ENCODE measurements around the gene THEMIS2.
A peak's percentile ranks its signal among the peaks of the same experiment; 100 is the strongest.
"Not testable (repeated sequence)": the region's sequence is repeated elsewhere in the genome, so short reads cannot be mapped to it uniquely, and the experiment has no call there.

Gene THEMIS2

GRCh38 chr1:27872059-27872801 is at the start of gene THEMIS2:
THEMIS2 (plus strand) TSS chr1:27872544; CDS start chr1:27872572, 28 bp downstream.
- peak; percentile 50 to 59 for DNase-seq (ENCODE audit: low read depth in 2 of 2)

DNA sequence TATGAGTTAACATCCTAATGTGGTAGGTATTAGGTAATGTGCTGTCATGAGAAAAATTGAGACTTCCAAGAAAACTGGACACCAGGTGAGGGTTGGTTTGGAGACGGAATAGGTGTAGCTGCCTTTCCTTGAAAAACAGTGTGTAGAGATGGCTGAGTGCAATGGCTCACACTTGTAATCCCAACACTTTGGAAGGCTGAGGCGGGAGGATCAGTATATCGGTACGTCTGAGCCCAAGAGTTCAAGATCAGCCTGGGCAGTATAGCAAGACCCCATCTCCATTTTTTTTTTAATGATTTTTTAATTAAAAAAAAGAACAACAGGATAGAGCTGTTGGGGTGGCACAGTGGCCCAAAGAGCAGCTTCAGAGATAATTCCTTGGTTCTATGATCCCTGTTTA is 48.6 kb upstream of the THEMIS2 start:
- no peak for DNase-seq (ENCODE audit: low read depth in 2 of 2)

GRCh38 chr1:27824411-27824810 is 47.9 kb upstream of the THEMIS2 start:
- no peak for DNase-seq (ENCODE audit: low read depth in 2 of 2)

DNA sequence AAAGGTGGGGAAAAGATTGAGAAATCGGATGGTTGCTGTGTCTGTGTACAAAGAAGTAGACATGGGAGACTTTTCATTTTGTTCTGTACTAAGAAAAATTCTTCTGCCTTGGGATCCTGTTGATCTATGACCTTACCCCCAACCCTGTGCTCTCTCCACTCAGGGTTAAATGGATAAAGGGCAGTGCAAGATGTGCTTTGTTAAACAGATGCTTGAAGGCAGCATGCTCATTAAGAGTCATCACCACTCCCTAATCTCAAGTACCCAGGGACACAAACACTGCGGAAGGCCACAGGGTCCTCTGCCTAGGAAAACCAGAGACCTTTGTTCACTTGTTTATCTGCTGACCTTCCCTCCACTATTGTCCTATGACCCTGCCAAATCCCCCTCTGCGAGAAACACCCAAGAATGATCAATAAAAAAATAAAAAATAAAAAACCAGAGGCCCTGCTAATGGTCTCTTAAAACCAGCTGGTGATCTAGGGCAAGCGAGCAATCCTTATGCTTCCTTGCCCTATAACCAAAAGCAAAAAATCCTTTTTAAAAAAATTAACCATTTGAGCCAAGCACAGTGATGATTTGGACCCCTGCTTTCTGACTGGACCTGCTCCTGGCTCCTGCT is 42.9 kb upstream of the THEMIS2 start:
- not testable (repeated sequence) for DNase-seq (ENCODE audit: low read depth in 2 of 2)

GRCh38 chr1:27830621-27831440 is 41.5 kb upstream of the THEMIS2 start, which contains the start of gene PPP1R8:
PPP1R8 (plus strand) TSS chr1:27830782; CDS start chr1:27830836, 54 bp downstream.
- DNase-seq (ENCODE audit: low read depth in 2 of 2) = peak; percentile 80 to 84

DNA sequence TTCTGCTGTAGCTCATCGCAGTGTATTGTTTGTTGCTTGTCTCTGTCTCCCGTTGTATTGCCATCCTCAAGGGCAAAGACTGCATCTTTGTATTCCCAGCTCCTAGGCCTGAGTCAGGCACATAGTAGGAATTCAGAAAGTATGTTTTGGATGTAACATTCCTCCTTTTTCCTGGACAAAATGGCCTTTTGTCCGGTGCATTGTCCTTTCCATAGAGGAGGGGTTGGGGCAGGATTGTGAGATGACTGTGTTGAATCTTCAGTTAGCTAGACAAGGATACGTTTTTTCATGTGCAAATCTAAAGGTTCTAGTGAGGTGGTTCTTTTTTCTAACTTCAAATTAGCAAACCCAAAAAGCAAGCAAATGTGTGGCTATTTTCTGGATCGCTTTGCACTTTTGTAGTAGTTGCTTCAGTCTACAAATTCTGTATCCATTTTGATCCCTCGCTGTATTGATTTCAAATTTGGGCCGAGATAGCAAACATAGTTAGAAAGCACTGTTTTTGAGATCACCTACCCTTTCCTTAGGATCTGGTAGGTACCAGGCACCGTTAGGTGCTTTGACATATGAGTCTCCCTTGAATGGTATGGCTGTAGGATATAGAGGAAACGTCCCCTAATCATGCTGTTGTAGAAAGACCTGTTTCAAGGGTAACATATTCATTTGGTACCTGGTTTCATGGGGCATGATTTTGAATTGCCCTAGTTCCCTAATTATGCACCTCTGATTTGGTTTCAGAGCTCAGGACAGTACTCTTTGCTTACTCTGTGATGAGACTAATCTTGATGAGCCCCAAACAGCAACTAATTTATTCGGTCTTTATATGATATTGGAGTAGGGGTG is 40.6 kb upstream of the THEMIS2 start:
- no peak for DNase-seq (ENCODE audit: low read depth in 2 of 2)

GRCh38 chr1:27832762-27833161 is 39.6 kb upstream of the THEMIS2 start:
- no peak for DNase-seq (ENCODE audit: low read depth in 2 of 2)

DNA sequence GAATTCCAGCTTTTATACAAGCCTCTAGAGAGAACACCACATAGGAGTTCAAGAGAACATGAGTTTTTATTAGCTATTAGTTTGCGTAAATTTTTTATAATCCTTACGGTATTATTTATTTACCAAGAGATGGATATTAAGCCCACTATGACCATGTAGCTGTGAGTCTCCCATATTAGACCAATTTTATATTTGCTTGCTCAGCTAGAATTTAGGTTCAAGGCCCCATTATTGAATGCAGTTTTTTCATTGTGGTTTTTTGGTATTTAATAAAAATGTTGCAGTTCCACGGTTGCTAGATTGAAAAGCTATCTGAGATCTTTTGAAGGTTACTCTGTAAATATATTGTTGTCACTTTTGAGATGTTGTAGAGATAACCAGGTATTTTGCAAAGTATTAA is 38.9 kb upstream of the THEMIS2 start:
- no peak for DNase-seq (ENCODE audit: low read depth in 2 of 2)

GRCh38 chr1:27835046-27835445 is 37.3 kb upstream of the THEMIS2 start:
- no peak for DNase-seq (ENCODE audit: low read depth in 2 of 2)

DNA sequence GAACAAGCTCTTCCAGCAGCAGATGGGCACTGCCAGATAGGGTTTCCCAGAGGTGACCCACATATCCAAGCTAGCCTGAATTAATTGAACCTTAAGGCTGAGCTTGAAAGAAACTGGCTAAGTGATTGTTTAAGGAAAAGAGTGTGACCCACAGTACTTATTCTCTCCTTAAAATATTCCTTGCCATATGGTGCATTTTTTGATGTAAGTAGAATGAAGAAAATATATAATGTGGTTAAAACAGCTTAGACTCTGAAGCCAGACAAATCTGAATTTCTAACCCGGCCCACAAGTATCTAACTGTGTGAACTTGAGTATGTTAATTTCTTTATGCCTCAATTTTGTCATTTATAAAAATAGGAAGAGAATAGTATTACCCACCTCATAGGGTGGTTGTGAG is 36.8 kb upstream of the THEMIS2 start:
- DNase-seq (ENCODE audit: low read depth in 2 of 2) = no peak

GRCh38 chr1:27849951-27850350 is 22.4 kb upstream of the THEMIS2 start:
- DNase-seq (ENCODE audit: low read depth in 2 of 2) = no peak

DNA sequence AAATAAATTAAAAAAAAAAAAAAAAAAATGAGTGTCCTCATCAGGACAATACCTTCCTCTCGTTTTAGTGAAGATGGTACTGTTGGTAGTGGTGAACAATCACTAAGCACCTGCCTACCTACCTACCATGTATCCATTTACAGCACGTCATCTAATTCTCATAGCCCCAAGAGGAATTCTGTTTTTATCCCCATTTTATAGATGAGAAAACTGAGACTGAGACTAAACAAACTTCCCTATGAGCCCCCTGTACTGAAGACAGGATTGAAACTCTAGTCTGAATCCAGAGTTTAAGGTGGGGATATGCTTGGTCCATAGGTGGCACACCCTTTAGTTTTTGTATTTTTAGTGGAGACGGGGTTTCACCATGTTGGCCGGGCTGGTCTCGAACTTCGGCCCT is 17.3 kb upstream of the THEMIS2 start:
- no peak for DNase-seq (ENCODE audit: low read depth in 2 of 2)

GRCh38 chr1:27856561-27857343 is 15.6 kb upstream of the THEMIS2 start:
- DNase-seq (ENCODE audit: low read depth in 2 of 2) = no peak

- not testable (repeated sequence) for DNase-seq (ENCODE audit: low read depth in 2 of 2)
Measured at GRCh38 chr1:27857552-27857951, 14.8 kb upstream of the THEMIS2 start.

DNA sequence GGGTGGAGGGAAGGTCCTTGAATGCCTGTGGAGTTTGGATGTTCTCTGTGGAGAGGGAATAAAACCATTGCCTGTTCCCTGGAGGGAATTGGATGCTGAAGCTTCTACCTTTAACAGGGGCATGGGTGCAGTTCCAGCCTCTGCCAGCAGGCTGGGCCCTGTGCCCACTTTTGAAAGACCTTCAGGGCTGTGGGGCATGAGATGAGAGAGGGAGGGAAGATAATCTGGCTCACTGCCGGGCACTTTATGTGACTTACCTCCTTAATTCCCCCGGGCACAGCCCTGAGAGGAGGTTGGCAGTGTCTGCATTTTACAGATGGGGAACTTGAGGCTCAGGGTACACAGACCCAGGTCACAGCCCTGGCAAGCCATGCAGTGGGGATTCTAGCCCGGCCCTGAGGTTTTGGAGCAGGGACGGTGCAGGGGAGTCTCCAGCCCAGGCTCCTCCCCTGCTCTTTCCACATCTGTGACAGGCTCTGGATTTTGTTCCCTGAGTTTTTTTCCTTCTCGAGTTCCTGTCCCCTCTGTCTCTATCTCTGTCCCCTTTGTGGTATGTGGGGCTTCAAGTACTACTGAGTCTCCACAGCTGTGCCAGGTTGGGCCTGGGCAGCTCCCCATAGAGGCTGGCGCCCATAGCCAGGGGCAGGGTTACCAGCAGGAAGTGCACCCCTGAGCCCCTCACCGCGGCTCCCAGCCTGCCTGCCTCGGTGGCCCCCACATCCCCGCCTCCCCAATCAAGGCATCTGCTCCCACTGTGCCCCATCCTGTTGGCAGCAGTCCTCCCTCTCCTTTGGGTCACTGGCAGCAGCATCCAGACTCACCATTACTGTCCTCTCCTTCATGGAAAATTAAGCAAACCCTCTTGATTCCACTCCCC is 14.0 kb upstream of the THEMIS2 start:
- peak; percentile 57 to 64 for DNase-seq (ENCODE audit: low read depth in 2 of 2)

GRCh38 chr1:27858949-27859576 is 13.3 kb upstream of the THEMIS2 start:
- no peak for DNase-seq (ENCODE audit: low read depth in 2 of 2)

GRCh38 chr1:27861436-27861835 is 10.9 kb upstream of the THEMIS2 start:
- no peak for DNase-seq (ENCODE audit: low read depth in 2 of 2)

GRCh38 chr1:27862004-27862403 is 10.3 kb upstream of the THEMIS2 start:
- DNase-seq (ENCODE audit: low read depth in 2 of 2) = no peak
